ENCODE results near the gene KMT5C. TPM values are rescaled to one million over a fixed set of nuclear protein-coding genes. Genes with fewer than 3 reads are reported as not detected.
A peak's percentile ranks its signal among the peaks of the same experiment; 100 is the strongest.

Gene KMT5C
- total and polyA plus RNA-seq, 11 donors: 3.3 to 10.8 (median 6.2) TPM

- ATAC-seq (peak in 3 of 4 donors; percentile 26 to 38 (median 27)), DNase-seq (peak; percentile 32 to 75 (median 52))
- peaks cover 0 to 33% (median 15%) of the 10 kb centered on the region in 9 donors for H3K36me3 ChIP-seq
Observed at GRCh38 chr19:55345818-55346724, 6.4 kb downstream of the KMT5C start.

DNA sequence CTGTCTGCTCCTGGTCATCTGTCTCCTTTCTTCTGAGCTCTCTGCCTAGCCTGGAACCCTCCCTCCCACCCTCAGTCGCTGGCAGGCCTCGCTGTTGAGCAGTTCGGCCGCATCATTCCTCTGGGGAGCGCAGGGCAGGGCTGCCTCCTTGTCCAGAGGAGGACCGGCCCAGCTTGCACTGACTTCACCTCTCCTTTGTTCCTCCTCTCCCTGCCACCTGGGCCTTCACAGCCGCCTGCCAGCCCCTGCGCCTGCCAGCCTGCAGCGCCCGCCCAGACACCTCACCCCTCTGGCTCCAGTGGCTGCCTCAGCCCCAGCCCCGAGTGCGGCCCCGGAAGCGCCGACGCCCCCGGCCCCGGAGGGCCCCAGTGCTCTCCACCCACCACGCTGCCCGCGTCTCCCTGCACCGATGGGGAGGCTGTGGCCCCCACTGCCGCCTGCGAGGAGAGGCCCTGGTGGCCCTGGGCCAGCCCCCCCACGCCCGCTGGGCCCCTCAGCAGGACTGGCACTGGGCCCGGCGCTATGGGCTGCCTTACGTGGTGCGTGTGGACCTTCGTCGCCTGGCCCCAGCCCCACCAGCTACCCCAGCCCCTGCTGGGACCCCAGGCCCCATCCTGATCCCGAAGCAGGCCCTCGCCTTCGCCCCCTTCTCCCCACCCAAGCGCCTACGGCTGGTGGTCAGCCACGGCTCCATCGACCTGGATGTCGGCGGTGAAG is 7.2 kb downstream of the KMT5C start:
- ATAC-seq (no peak), DNase-seq (no peak)
- H3K27me3 ChIP-seq: peaks cover 0 to 23% (median 8%) of the 10 kb centered on the region in 9 donors
- H3K27ac ChIP-seq: no peak overlapping the region
- intact Hi-C loops (cut with DNase I): no loop called here
- 89 to 96% (median 89%) methylated on average over 20 to 41 of the region's 41 CpGs for WGBS, 4 donors
- H3K4me1 ChIP-seq: peaks cover 0 to 8% (median 0%) of the 10 kb centered on the region in 12 donors
- peaks cover 0 to 31% (median 15%) of the 10 kb centered on the region in 9 donors for H3K36me3 ChIP-seq
- H3K9me3 ChIP-seq: no peaks in the 10 kb centered on the region
- TF ChIP-seq POLR2A (IDR thresholded peaks at IDR 0.05) (no peak), CTCF (IDR thresholded peaks at IDR 0.05) (no peak)
- H3K4me3 ChIP-seq: no peak overlapping the region

More at GRCh38 chr19:55345818-55346724, 6.4 kb downstream of the KMT5C start:
- Histone ChIP-seq H3K4me1 (peaks cover 0 to 15% (median 5%) of the 10 kb centered on the region in 12 donors), H3K4me3 (no peak overlapping the region), H3K9me3 (no peaks in the 10 kb centered on the region), H3K27ac (no peak overlapping the region), H3K27me3 (peaks cover 0 to 15% (median 0%) of the 10 kb centered on the region in 9 donors)
- intact Hi-C loops (cut with DNase I): loop anchor here in 1 of 10 donors (2.0 kb wide), 1 partner anchor 35 kb away; no protein-coding TSS in a partner anchor
- 85 to 87% (median 86%) methylated on average over 35 to 43 of the region's 43 CpGs for WGBS, 4 donors
- TF ChIP-seq CTCF (IDR thresholded peaks at IDR 0.05) (no peak), POLR2A (IDR thresholded peaks at IDR 0.05) (no peak)

DNA sequence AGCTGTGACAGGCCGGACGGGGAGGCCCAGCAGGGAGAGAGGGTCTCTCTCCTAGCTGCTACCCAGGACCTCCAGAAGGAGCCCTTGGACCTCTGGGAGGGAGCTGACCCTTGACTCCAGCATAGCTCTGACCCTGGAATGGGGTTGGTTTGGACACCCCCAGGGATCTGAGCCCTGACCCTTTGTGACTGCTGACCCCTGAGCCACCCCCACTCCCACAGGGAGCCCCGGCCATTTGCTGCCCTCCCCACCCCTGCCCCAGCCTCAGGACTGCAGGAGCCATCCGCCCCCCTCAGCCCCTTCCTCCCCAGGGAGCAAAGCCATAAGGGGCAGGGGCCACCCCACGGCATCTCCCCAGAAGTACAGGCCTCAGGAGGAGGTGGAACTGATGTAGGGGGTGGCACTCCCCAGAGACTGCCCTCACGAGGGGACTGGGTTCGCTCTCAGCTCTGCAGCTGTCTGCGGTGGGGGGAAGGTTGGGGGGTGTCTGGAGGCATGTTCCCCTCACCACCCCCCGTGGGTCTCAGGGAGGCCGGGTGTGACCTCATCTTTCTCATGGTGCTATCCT is 7.8 kb downstream of the KMT5C start:
- H3K27ac ChIP-seq: no peak overlapping the region
- H3K4me3 ChIP-seq: no peak overlapping the region
- intact Hi-C loops (cut with DNase I): no loop called here
- DNase-seq (no peak), ATAC-seq (no peak)
- H3K36me3 ChIP-seq: peaks cover 0 to 24% (median 14%) of the 10 kb centered on the region in 9 donors
- peaks cover 0 to 8% (median 0%) of the 10 kb centered on the region in 12 donors for H3K4me1 ChIP-seq
- H3K9me3 ChIP-seq: no peaks in the 10 kb centered on the region
- 77 to 90% (median 81%) methylated on average over 6 to 10 of the region's 10 CpGs for WGBS, 4 donors
- TF ChIP-seq POLR2A (IDR thresholded peaks at IDR 0.05): no peak
- TF ChIP-seq CTCF (IDR thresholded peaks at IDR 0.05): no peak
- H3K27me3 ChIP-seq: peaks cover 0 to 30% (median 14%) of the 10 kb centered on the region in 9 donors
